Cardiac fibroblast (primary cell): ENCODE measurements around the gene DFFA.
"Not testable (repeated sequence)": the region's sequence is repeated elsewhere in the genome, so short reads cannot be mapped to it uniquely, and the experiment has no call there.

ENCODE experiments used
- DNase-seq, 2 donors: peaks; one replicate each; pipeline versions ENCODE4 v3.0.0 to v3.0.0-alpha.2; 2010; ENCODE audit warnings: low read depth in 2 of 2
- H3K4me3 ChIP-seq, 2 donors: replicated peaks in 1 of 2; 1 replicate in 1 of 2; 2 replicates in 1 of 2; pipeline ENCODE4 v1.5.1; 2011; ENCODE audit warnings: low read depth in 2 of 2, low read length in 2 of 2, mild to moderate bottlenecking in 2 of 2, moderate library complexity in 1 of 2
- CTCF ChIP-seq: IDR thresholded peaks from one replicate; pipeline ENCODE4 v1.5.1; 2011; ENCODE audit warnings: low read depth, mild to moderate bottlenecking, low read length, inconsistent platforms

The DFFA gene

GRCh38 chr1:10431070-10431730 is 41.1 kb downstream of the DFFA start:
- no peak for DNase-seq
- H3K4me3 ChIP-seq = peak overlapping the region; percentile 86 to 87
- no peak for TF ChIP-seq CTCF

GRCh38 chr1:10430216-10431069 is 41.9 kb downstream of the DFFA start, which contains the start of gene CENPS:
Gene CENPS, plus strand, starts transcription at chr1:10430433. Its CDS starts 85 bp downstream, at chr1:10430518.
- peak; percentile 87 to 93 for DNase-seq
- peak within 1 kb of the TSS; percentile 86 to 87 for H3K4me3 ChIP-seq
- TF ChIP-seq CTCF = peak; percentile 67

DNA sequence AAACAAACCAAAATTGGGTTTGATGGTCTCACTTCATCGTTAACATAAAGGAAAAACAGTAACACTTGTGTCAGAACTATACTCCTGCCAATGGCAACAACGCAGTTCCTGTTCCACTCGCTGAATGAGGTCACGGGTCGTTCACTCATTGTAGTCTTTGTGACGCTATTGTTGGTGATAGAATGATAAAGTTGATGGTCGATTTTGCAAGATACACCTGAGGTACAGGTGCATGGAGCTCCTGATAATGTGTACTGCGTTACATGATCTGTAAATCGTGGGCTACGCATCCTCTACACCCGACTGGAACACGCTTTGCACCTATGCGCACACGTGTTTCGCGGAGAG is 42.5 kb downstream of the DFFA start:
- DNase-seq = peak; percentile 39 to 65
- TF ChIP-seq CTCF = no peak
- H3K4me3 ChIP-seq = peak overlapping the region; percentile 31 to 86

DNA sequence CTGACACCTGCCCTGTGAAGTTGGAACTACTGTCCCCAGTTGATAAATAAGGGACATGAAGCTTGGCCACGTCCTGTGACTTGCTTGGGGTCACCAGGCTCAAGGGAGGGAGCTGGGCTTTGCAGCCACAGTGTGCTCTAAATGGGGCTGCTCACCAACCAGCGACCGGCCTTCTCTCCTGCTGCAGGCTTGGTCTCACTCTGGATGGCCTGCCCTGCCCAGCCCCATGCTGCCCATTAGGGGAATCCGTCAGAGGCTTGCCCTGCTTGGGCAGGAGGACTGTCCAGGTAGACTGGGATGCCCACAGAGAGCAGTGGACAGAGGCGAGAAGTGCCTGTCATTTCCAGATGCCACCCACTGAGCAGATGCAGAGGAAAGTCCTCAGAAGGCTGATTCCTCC is 43.3 kb downstream of the DFFA start:
- DNase-seq = no peak
- no peak for TF ChIP-seq CTCF
- H3K4me3 ChIP-seq = no peak overlapping the region

- not testable (repeated sequence) for DNase-seq, H3K4me3 ChIP-seq
These were observed 45.8 kb downstream of the DFFA start for GRCh38 chr1:10426535-10426848.

- not testable (repeated sequence) for DNase-seq
These were observed 46.3 kb downstream of the DFFA start for GRCh38 chr1:10425826-10426534.

GRCh38 chr1:10424651-10425050 is 47.7 kb downstream of the DFFA start:
- H3K4me3 ChIP-seq = no peak overlapping the region
- no peak for DNase-seq
- no peak for TF ChIP-seq CTCF

More at GRCh38 chr1:10425826-10426534, 46.3 kb downstream of the DFFA start:
- not testable (repeated sequence) for H3K4me3 ChIP-seq
